Cardiac atrium fibroblast (primary cell): ENCODE measurements around the gene MET. TPM values are rescaled to one million over a fixed set of nuclear protein-coding genes. Genes with fewer than 3 reads are reported as not detected.

ENCODE experiments used
- total RNA-seq: library from RNA; depleted of rRNA; stranded (reverse); fragments of >200 nt; gene quantifications from 2 replicates; pipeline ENCODE4 v1.2.3, GENCODE V29; 2015

Gene MET
- 3.9 and 8.1 TPM in 2 replicates for total RNA-seq

GRCh38 chr7:116671681-116672595 lies at the start of gene MET:
MET (plus strand) TSS chr7:116672196; CDS start chr7:116699085, 26,889 bp downstream.

Other genes with a start within 250 kb of the MET start
- gene CAV2, start 172.5 kb upstream of the MET start, total RNA-seq: 66.9 and 76.2 TPM in 2 replicates
- gene CAV1, start 147.2 kb upstream of the MET start, total RNA-seq: 261 and 294 TPM in 2 replicates
- 116 and 123 TPM in 2 replicates for gene CAPZA2, start 190.4 kb downstream of the MET start, total RNA-seq